Duodenal mucosa (tissue), 2 donors: ENCODE results near the gene OSBPL7.

ENCODE experiments used
- H3K27ac ChIP-seq: one replicate; pipeline ENCODE4 v1.7.0; 2013; ENCODE audit warnings: low read depth, low read length
- H3K27me3 ChIP-seq, 2 donors: one replicate each; pipeline ENCODE4 v1.7.0; 2013; ENCODE audit warnings: low read length in 2 of 2, control low read depth in 1 of 2; ENCODE audit not compliant: insufficient read depth in 2 of 2, control insufficient read depth in 1 of 2
- H3K36me3 ChIP-seq, 2 donors: one replicate each; pipeline ENCODE4 v1.7.0; 2013; ENCODE audit warnings: low read length in 2 of 2, control low read depth in 1 of 2; ENCODE audit not compliant: insufficient read depth in 2 of 2, control insufficient read depth in 1 of 2
- H3K4me1 ChIP-seq, 2 donors: one replicate each; pipeline ENCODE4 v1.7.0; 2013; ENCODE audit warnings: low read length in 2 of 2, control low read depth in 1 of 2; ENCODE audit not compliant: insufficient read depth in 2 of 2, control insufficient read depth in 1 of 2
- H3K4me3 ChIP-seq, 2 donors: one replicate each; pipeline ENCODE4 v1.7.0; 2013; ENCODE audit warnings: low read length in 2 of 2, low read depth in 1 of 2
- H3K9ac ChIP-seq, 2 donors: one replicate each; pipeline ENCODE4 v1.7.0; 2013; ENCODE audit warnings: low read length in 2 of 2, low read depth in 1 of 2
- H3K9me3 ChIP-seq, 2 donors: one replicate each; pipeline ENCODE4 v1.7.0; 2013; ENCODE audit warnings: low read length in 2 of 2, control low read depth in 1 of 2; ENCODE audit not compliant: control insufficient read depth in 1 of 2

The OSBPL7 gene

DNA sequence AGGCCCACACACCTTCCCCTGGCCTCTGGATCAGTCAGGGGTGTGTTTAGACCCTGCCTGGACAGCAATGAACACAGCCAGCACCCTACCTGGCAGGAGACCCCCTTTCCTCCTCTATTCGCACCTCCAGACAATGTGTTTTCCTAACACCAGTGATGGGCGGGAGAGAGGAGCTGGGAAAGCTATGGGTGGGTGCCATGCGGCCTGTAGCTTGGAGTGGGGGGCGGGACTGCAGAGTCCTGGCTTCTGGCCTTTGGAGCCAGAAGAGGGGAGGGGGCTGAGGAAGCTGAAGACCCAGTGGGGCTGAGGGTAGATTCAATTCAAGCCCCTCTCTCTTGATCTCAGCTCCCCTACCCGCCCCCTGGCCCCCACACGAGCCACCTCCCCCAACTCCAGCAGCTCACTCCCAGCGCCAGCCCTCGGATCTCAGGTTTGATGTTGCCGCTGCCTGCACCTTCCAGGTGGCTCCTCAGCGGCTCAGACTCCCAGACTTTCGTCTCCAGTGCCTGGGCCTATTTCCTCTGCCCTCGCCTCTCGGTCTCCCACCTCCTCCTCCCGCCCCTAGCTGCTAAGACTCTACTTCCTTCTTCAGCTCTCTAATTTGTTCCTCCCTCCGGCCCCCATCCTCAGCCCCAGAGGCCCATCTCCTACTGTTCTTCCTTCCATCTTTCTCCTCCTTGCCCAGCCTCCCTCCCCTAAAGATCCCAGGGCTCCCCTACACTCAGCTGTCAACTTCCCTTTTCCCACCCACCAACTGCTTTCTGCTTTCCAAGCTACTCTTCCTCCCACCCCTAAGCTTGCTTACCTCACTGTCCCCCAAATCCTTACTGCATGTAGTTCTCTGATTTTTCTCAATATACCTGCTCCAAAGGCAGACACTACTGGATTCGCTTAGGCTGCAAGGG lies 36.2 kb upstream of the OSBPL7 start:
- no peak overlapping the region for H3K9ac ChIP-seq
- H3K4me3 ChIP-seq, result no peak overlapping the region
- H3K27me3 ChIP-seq, result peaks cover 44% of the 10 kb centered on the region in 2 donors
- H3K9me3 ChIP-seq, result no peaks in the 10 kb centered on the region
- H3K36me3 ChIP-seq, result no peaks in the 10 kb centered on the region
- H3K27ac ChIP-seq, result no peak overlapping the region
- no peaks in the 10 kb centered on the region for H3K4me1 ChIP-seq

DNA sequence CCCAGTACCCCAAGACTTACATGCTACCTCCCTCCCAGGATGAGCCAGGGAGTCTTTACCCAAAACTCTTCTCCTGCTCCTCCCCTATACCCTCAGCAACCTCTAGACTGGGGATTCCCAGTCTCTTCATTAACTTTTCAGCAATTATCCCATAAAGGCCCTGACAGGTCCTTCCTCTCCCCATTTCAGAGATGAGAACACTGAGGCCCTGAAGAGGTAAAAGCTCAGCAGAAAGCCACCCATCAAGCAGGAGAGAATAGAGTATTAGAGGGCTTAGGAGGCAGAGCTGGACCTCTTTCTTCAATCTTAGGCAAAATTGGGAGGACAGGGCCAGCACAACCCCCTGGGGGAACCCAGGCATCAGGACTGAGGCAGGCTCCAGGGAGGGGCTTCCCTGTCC lies 35.2 kb upstream of the OSBPL7 start:
- H3K27me3 ChIP-seq, result peaks cover 53 to 54% of the 10 kb centered on the region in 2 donors
- no peaks in the 10 kb centered on the region for H3K36me3 ChIP-seq
- no peak overlapping the region for H3K27ac ChIP-seq
- H3K9me3 ChIP-seq, result no peaks in the 10 kb centered on the region
- no peak overlapping the region for H3K9ac ChIP-seq
- peaks cover 5 to 7% of the 10 kb centered on the region in 2 donors for H3K4me1 ChIP-seq
- no peak overlapping the region for H3K4me3 ChIP-seq

DNA sequence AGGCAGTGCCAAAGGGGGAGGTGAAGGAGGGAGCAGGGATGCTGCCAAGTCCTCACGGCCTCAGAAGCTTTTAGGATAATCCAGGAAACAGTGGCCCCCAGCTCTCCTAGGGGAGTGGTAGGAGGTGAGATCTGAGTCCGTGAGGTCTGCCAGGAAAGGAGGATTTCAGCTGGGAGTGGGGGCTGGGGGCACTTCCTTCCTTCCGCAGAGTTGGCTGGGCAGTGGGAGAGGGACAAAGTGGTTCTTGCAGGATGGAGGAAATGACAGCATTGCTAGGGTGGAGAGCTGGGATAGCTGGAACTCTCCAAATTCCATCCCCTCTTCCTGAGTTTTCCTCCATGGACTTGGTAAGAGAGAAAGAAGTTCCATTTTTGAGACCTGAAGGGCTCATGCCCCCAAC lies 34.1 kb upstream of the OSBPL7 start:
- H3K9ac ChIP-seq, result no peak overlapping the region
- H3K9me3 ChIP-seq, result no peaks in the 10 kb centered on the region
- peaks cover 8 to 14% of the 10 kb centered on the region in 2 donors for H3K4me1 ChIP-seq
- H3K36me3 ChIP-seq, result no peaks in the 10 kb centered on the region
- no peak overlapping the region for H3K27ac ChIP-seq
- H3K27me3 ChIP-seq, result peaks cover 55 to 56% of the 10 kb centered on the region in 2 donors
- no peak overlapping the region for H3K4me3 ChIP-seq

DNA sequence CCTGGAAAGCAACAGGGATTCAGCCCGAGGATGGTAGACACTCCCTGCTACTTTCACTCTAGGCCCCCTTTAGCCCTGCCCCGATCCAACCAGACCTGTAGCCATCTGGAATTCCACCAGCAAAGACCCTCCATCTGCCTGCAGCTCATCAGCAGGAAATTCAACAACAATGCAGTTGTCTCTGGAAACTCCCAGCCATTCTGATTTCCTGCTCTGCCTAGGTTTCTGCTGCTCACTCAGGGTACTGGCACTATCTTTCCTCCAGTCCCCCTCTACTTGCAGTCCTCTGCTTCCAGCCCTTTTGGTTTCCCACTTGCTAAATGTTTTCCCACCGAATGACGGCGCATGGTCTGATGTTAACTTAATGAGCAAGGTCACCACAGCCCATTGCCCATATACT lies 32.0 kb upstream of the OSBPL7 start:
- Histone ChIP-seq H3K4me3 (no peak overlapping the region), H3K9ac (no peak overlapping the region), H3K4me1 (peaks cover 18 to 19% of the 10 kb centered on the region in 2 donors), H3K27ac (no peak overlapping the region), H3K36me3 (no peaks in the 10 kb centered on the region), H3K9me3 (no peaks in the 10 kb centered on the region), H3K27me3 (peaks cover 58 to 62% of the 10 kb centered on the region in 2 donors)

- no peak overlapping the region for H3K27ac ChIP-seq
- H3K4me3 ChIP-seq, result no peak overlapping the region
- H3K27me3 ChIP-seq, result peaks cover 66 to 68% of the 10 kb centered on the region in 2 donors
- no peaks in the 10 kb centered on the region for H3K9me3 ChIP-seq
- no peaks in the 10 kb centered on the region for H3K36me3 ChIP-seq
- H3K4me1 ChIP-seq, result peaks cover 18 to 19% of the 10 kb centered on the region in 2 donors
- no peak overlapping the region for H3K9ac ChIP-seq
Observed at GRCh38 chr17:47852113-47852949, 30.7 kb upstream of the OSBPL7 start.

- Histone ChIP-seq H3K27ac (no peak overlapping the region), H3K36me3 (no peaks in the 10 kb centered on the region), H3K9ac (no peak overlapping the region), H3K9me3 (no peaks in the 10 kb centered on the region), H3K4me3 (no peak overlapping the region), H3K4me1 (peaks cover 18 to 19% of the 10 kb centered on the region in 2 donors), H3K27me3 (peaks cover 69 to 71% of the 10 kb centered on the region in 2 donors)
Observed at GRCh38 chr17:47851764-47852112, 30.1 kb upstream of the OSBPL7 start.

DNA sequence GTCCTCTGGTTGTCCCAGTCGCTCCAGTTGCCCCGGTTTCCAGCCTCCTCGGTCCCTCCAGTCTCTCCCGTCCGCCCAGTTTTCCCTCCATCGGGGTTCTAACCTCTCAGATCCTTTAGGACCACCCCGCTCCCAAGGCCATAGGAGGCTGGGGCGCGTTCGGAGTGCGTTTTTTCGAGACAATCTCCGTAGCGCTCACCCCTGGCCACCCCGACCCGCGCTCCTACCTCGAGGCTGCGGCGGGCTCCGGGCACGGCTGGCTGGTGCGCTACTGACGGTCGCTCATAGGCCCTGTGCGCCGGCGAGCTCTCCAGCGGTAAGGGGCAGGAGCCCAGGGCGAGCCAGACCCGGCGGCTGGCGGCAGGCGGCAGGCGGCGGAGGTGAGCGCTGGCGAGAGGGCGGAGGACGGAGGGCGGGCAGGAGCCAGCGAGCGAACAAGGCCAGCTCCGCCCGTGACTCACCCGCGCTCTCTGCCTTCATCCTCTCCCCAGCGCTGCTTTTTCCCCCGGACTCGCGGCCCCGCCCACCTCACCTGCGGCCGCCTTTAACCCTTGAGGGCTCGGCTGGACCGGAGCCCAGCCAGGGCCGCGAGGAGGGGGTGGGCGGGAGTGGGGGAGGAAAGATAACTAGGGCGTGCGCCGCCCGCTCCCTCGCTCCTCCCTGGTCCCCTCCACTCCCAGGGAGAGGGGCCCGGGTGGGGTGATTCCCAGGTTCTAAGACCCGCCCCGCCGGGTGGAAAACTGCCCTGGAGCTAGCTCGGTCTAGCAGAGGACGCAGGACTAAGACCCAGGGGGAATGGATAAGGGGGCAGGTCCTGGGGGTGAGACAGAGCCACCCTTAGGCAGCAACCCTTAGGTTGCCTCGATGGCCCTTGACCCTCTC lies 29.3 kb upstream of the OSBPL7 start, which contains the start of gene SP6:
Gene SP6 (minus strand): TSS at position 472 of the 882 bp plus-strand sequence. CDS start 2,734 bp downstream, outside the sequence.
- no peaks in the 10 kb centered on the region for H3K9me3 ChIP-seq
- H3K27me3 ChIP-seq, result peaks cover 61 to 71% of the 10 kb centered on the region in 2 donors
- peak within 1 kb of the TSS; percentile 66 to 72 for H3K4me3 ChIP-seq
- peaks cover 18 to 19% of the 10 kb centered on the region in 2 donors for H3K4me1 ChIP-seq
- H3K9ac ChIP-seq, result peak within 1 kb of the TSS; percentile 48 to 76
- no peaks in the 10 kb centered on the region for H3K36me3 ChIP-seq
- H3K27ac ChIP-seq, result no peak within 1 kb of the TSS

DNA sequence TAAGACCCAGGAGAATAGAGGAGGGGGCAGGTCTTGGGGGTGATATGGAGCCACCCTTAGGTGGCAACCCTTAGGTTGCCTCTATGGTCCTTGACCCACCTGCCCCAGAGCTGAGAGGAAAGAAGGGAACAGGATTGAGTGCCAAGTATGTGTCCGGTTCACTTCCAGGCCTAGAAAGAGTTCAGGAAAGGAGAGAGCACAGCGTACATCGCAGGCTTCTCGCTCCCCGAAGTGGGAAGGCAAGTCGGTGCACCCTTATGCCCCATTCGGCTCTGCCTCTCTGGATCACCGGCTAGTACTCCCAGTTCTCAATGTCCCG lies 28.7 kb upstream of the OSBPL7 start:
- H3K9me3 ChIP-seq, result no peaks in the 10 kb centered on the region
- H3K27me3 ChIP-seq, result peaks cover 56 to 66% of the 10 kb centered on the region in 2 donors
- no peak overlapping the region for H3K27ac ChIP-seq
- peak overlapping the region; percentile 48 to 76 for H3K9ac ChIP-seq
- H3K36me3 ChIP-seq, result no peaks in the 10 kb centered on the region
- peaks cover 18 to 19% of the 10 kb centered on the region in 2 donors for H3K4me1 ChIP-seq
- peak overlapping the region; percentile 65 to 72 for H3K4me3 ChIP-seq

- Histone ChIP-seq H3K9ac (no peak overlapping the region), H3K27me3 (peaks cover 35 to 50% of the 10 kb centered on the region in 2 donors), H3K4me1 (peaks cover 23 to 32% of the 10 kb centered on the region in 2 donors), H3K9me3 (no peaks in the 10 kb centered on the region), H3K36me3 (no peaks in the 10 kb centered on the region), H3K4me3 (no peak overlapping the region), H3K27ac (no peak overlapping the region)
Observed at GRCh38 chr17:47848198-47848513, 26.6 kb upstream of the OSBPL7 start.
